ENCODE measurements around the gene AKT3.

AKT3 gene

GRCh38 chr1:243462929-243463697 is 386.9 kb downstream of the AKT3 start:
- TF ChIP-seq CTCF (IDR thresholded peaks at IDR 0.05): no peak
- Mint-ChIP-seq H3K9me3 (no peaks in the 10 kb centered on the region), H3K4me1 (no peaks in the 10 kb centered on the region), H3K27ac (no peak overlapping the region), H3K36me3 (ENCODE audit: low read depth) (no peaks in the 10 kb centered on the region), H3K27me3 (ENCODE audit: low read depth, poor library complexity) (peaks cover 3% of the 10 kb centered on the region), H3K4me3 (no peak overlapping the region)
- no peak for DNase-seq

GRCh38 chr1:243461700-243462099 is 388.3 kb downstream of the AKT3 start:
- Mint-ChIP-seq H3K4me1 (no peaks in the 10 kb centered on the region), H3K9me3 (no peaks in the 10 kb centered on the region), H3K4me3 (no peak overlapping the region), H3K27me3 (ENCODE audit: low read depth, poor library complexity) (peaks cover 3% of the 10 kb centered on the region), H3K27ac (no peak overlapping the region), H3K36me3 (ENCODE audit: low read depth) (no peaks in the 10 kb centered on the region)
- no peak for TF ChIP-seq CTCF (IDR thresholded peaks at IDR 0.05)
- no peak for DNase-seq

GRCh38 chr1:243459059-243459458 is 391.0 kb downstream of the AKT3 start:
- Mint-ChIP-seq H3K27ac (no peak overlapping the region), H3K4me1 (no peaks in the 10 kb centered on the region), H3K9me3 (no peaks in the 10 kb centered on the region), H3K4me3 (no peak overlapping the region), H3K27me3 (ENCODE audit: low read depth, poor library complexity) (peaks cover 3% of the 10 kb centered on the region), H3K36me3 (ENCODE audit: low read depth) (no peaks in the 10 kb centered on the region)
- no peak for TF ChIP-seq CTCF (IDR thresholded peaks at IDR 0.05)
- no peak for DNase-seq

- Mint-ChIP-seq H3K36me3 (ENCODE audit: low read depth) (no peaks in the 10 kb centered on the region), H3K4me1 (no peaks in the 10 kb centered on the region), H3K4me3 (no peak overlapping the region), H3K27me3 (ENCODE audit: low read depth, poor library complexity) (peaks cover 3% of the 10 kb centered on the region), H3K27ac (no peak overlapping the region), H3K9me3 (no peaks in the 10 kb centered on the region)
- no peak for TF ChIP-seq CTCF (IDR thresholded peaks at IDR 0.05)
- DNase-seq: no peak
These were observed 392.6 kb downstream of the AKT3 start for GRCh38 chr1:243457363-243457982.

- Mint-ChIP-seq H3K4me3 (no peak overlapping the region), H3K27ac (peak overlapping the region; percentile 79), H3K36me3 (ENCODE audit: low read depth) (no peaks in the 10 kb centered on the region), H3K4me1 (no peaks in the 10 kb centered on the region), H3K27me3 (ENCODE audit: low read depth, poor library complexity) (peaks cover 3% of the 10 kb centered on the region), H3K9me3 (no peaks in the 10 kb centered on the region)
- TF ChIP-seq CTCF (IDR thresholded peaks at IDR 0.05): no peak
- no peak for DNase-seq
These were observed 394.0 kb downstream of the AKT3 start for GRCh38 chr1:243455760-243456651.
